Stimulated activated naive B cell treated with anti-CD40 and anti-IgM and Interleukin-4, amounts not matched to agents 10 μg/mL and 1 μg/mL and 100 μg/mL, for 72 hours (primary cell): ENCODE measurements around the gene PHACTR3.

ENCODE experiments used
- ATAC-seq, 2 donors: fragments of 150-1000 bp; cut with Tn5 transposase; replicated peaks; 2 replicates each; pipeline ENCODE4 v1.10.0; 2021; ENCODE audit warnings: moderate library complexity in 1 of 2
- DNase-seq: peaks from one replicate; pipeline ENCODE4 v3.0.0; 2021
- H3K27ac Mint-ChIP-seq: one replicate; pipeline ENCODE4 v1.8.0; 2022; ENCODE audit warnings: mild to moderate bottlenecking, mixed read lengths
- H3K27me3 Mint-ChIP-seq, 2 donors: one replicate each; pipeline ENCODE4 v1.8.0; 2022; ENCODE audit warnings: mixed read lengths in 2 of 2
- H3K36me3 Mint-ChIP-seq, 2 donors: one replicate each; pipeline ENCODE4 v1.8.0; 2022; ENCODE audit warnings: mixed read lengths in 2 of 2, mild to moderate bottlenecking in 1 of 2
- H3K4me1 Mint-ChIP-seq, 2 donors: one replicate each; pipeline ENCODE4 v1.8.0; 2022; ENCODE audit warnings: mixed read lengths in 2 of 2, mild to moderate bottlenecking in 1 of 2
- H3K4me3 Mint-ChIP-seq, 2 donors: one replicate each; pipeline ENCODE4 v1.8.0; 2022; ENCODE audit warnings: mild to moderate bottlenecking in 2 of 2, mixed read lengths in 2 of 2, moderate library complexity in 1 of 2
- H3K9me3 Mint-ChIP-seq, 2 donors: one replicate each; pipeline ENCODE4 v1.8.0; 2022; ENCODE audit warnings: mixed read lengths in 2 of 2, mild to moderate bottlenecking in 1 of 2

PHACTR3 gene

GRCh38 chr20:59752704-59753460 is 148.5 kb downstream of the PHACTR3 start:
- Mint-ChIP-seq H3K36me3 (no peaks in the 10 kb centered on the region), H3K4me3 (no peak overlapping the region), H3K9me3 (no peaks in the 10 kb centered on the region), H3K27ac (no peak overlapping the region), H3K27me3 (peaks cover 27 to 34% of the 10 kb centered on the region in 2 donors), H3K4me1 (peaks cover 14 to 17% of the 10 kb centered on the region in 2 donors)
- peak; percentile 6 to 24 for ATAC-seq
- DNase-seq: no peak

GRCh38 chr20:59753836-59754235 is 149.5 kb downstream of the PHACTR3 start:
- no peaks in the 10 kb centered on the region for H3K36me3 Mint-ChIP-seq
- H3K4me3 Mint-ChIP-seq: no peak overlapping the region
- peaks cover 27 to 34% of the 10 kb centered on the region in 2 donors for H3K27me3 Mint-ChIP-seq

GRCh38 chr20:59754551-59754950 is 150.2 kb downstream of the PHACTR3 start:
- H3K27me3 Mint-ChIP-seq: peaks cover 27 to 31% of the 10 kb centered on the region in 2 donors
- H3K4me1 Mint-ChIP-seq: peaks cover 14 to 17% of the 10 kb centered on the region in 2 donors
- H3K36me3 Mint-ChIP-seq: no peaks in the 10 kb centered on the region
- DNase-seq: no peak
- no peaks in the 10 kb centered on the region for H3K9me3 Mint-ChIP-seq
- no peak for ATAC-seq
- no peak overlapping the region for H3K27ac Mint-ChIP-seq
- H3K4me3 Mint-ChIP-seq: no peak overlapping the region

More at GRCh38 chr20:59753836-59754235, 149.5 kb downstream of the PHACTR3 start:
- H3K4me1 Mint-ChIP-seq: peaks cover 14 to 17% of the 10 kb centered on the region in 2 donors
- DNase-seq: no peak
- no peak for ATAC-seq
- H3K27ac Mint-ChIP-seq: no peak overlapping the region
- no peaks in the 10 kb centered on the region for H3K9me3 Mint-ChIP-seq

- ATAC-seq (no peak), DNase-seq (no peak)
- Mint-ChIP-seq H3K27ac (no peak overlapping the region), H3K4me3 (no peak overlapping the region), H3K4me1 (peaks cover 14 to 17% of the 10 kb centered on the region in 2 donors), H3K9me3 (no peaks in the 10 kb centered on the region), H3K36me3 (no peaks in the 10 kb centered on the region), H3K27me3 (peaks cover 11 to 23% of the 10 kb centered on the region in 2 donors)
Observed at GRCh38 chr20:59756241-59756640, 151.9 kb downstream of the PHACTR3 start.

- H3K36me3 Mint-ChIP-seq: no peaks in the 10 kb centered on the region
- ATAC-seq (no peak), DNase-seq (no peak)
- H3K27ac Mint-ChIP-seq: no peak overlapping the region
- H3K4me1 Mint-ChIP-seq: no peaks in the 10 kb centered on the region
- H3K9me3 Mint-ChIP-seq: peaks cover 7 to 8% of the 10 kb centered on the region in 2 donors
- H3K4me3 Mint-ChIP-seq: no peak overlapping the region
- peaks cover 4 to 14% of the 10 kb centered on the region in 2 donors for H3K27me3 Mint-ChIP-seq
Observed at GRCh38 chr20:59764037-59764436, 159.7 kb downstream of the PHACTR3 start.

- H3K27ac Mint-ChIP-seq: no peak overlapping the region
- no peak overlapping the region for H3K4me3 Mint-ChIP-seq
- no peaks in the 10 kb centered on the region for H3K4me1 Mint-ChIP-seq
- H3K27me3 Mint-ChIP-seq: peaks cover 4 to 14% of the 10 kb centered on the region in 2 donors
- peaks cover 7 to 8% of the 10 kb centered on the region in 2 donors for H3K9me3 Mint-ChIP-seq
- DNase-seq: no peak
- ATAC-seq: no peak
- H3K36me3 Mint-ChIP-seq: no peaks in the 10 kb centered on the region
Observed at GRCh38 chr20:59765599-59766177, 161.3 kb downstream of the PHACTR3 start.

GRCh38 chr20:59767656-59768055 is 163.3 kb downstream of the PHACTR3 start:
- H3K27me3 Mint-ChIP-seq: peaks cover 4 to 20% of the 10 kb centered on the region in 2 donors
- DNase-seq: no peak
- no peaks in the 10 kb centered on the region for H3K36me3 Mint-ChIP-seq
- no peaks in the 10 kb centered on the region for H3K4me1 Mint-ChIP-seq
- no peak overlapping the region for H3K27ac Mint-ChIP-seq
- H3K4me3 Mint-ChIP-seq: no peak overlapping the region
- H3K9me3 Mint-ChIP-seq: peaks cover 7 to 8% of the 10 kb centered on the region in 2 donors
- ATAC-seq: no peak

GRCh38 chr20:59770270-59770669 is 165.9 kb downstream of the PHACTR3 start:
- Mint-ChIP-seq H3K27ac (no peak overlapping the region), H3K9me3 (peaks cover 7 to 8% of the 10 kb centered on the region in 2 donors), H3K4me1 (no peaks in the 10 kb centered on the region), H3K36me3 (no peaks in the 10 kb centered on the region), H3K4me3 (no peak overlapping the region), H3K27me3 (peaks cover 4 to 24% of the 10 kb centered on the region in 2 donors)
- DNase-seq: no peak
- ATAC-seq: no peak

- Mint-ChIP-seq H3K36me3 (no peaks in the 10 kb centered on the region), H3K27ac (no peak overlapping the region), H3K4me1 (no peaks in the 10 kb centered on the region), H3K9me3 (peaks cover 4 to 5% of the 10 kb centered on the region in 2 donors), H3K4me3 (no peak overlapping the region), H3K27me3 (peaks cover 4 to 22% of the 10 kb centered on the region in 2 donors)
- no peak for DNase-seq
- no peak for ATAC-seq
Observed at GRCh38 chr20:59770851-59771250, 166.5 kb downstream of the PHACTR3 start.

- no peaks in the 10 kb centered on the region for H3K4me1 Mint-ChIP-seq
- no peak overlapping the region for H3K27ac Mint-ChIP-seq
- no peak overlapping the region for H3K4me3 Mint-ChIP-seq
- ATAC-seq: no peak
- no peaks in the 10 kb centered on the region for H3K36me3 Mint-ChIP-seq
- peaks cover 0 to 4% of the 10 kb centered on the region in 2 donors for H3K9me3 Mint-ChIP-seq
- DNase-seq: no peak
- H3K27me3 Mint-ChIP-seq: peaks cover 4 to 17% of the 10 kb centered on the region in 2 donors
Observed at GRCh38 chr20:59771506-59772372, 167.4 kb downstream of the PHACTR3 start.

- Mint-ChIP-seq H3K36me3 (no peaks in the 10 kb centered on the region), H3K27ac (no peak overlapping the region), H3K9me3 (peaks cover 0 to 3% of the 10 kb centered on the region in 2 donors), H3K4me3 (no peak overlapping the region), H3K4me1 (no peaks in the 10 kb centered on the region), H3K27me3 (peaks cover 8 to 17% of the 10 kb centered on the region in 2 donors)
- no peak for DNase-seq
- ATAC-seq: no peak
Observed at GRCh38 chr20:59772373-59772705, 168.0 kb downstream of the PHACTR3 start.

- DNase-seq (no peak), ATAC-seq (no peak)
- Mint-ChIP-seq H3K4me1 (no peaks in the 10 kb centered on the region), H3K9me3 (no peaks in the 10 kb centered on the region), H3K27me3 (peaks cover 6 to 18% of the 10 kb centered on the region in 2 donors), H3K27ac (no peak overlapping the region), H3K36me3 (no peaks in the 10 kb centered on the region), H3K4me3 (no peak overlapping the region)
Observed at GRCh38 chr20:59772931-59773913, 168.9 kb downstream of the PHACTR3 start.

- no peak overlapping the region for H3K27ac Mint-ChIP-seq
- H3K27me3 Mint-ChIP-seq: peaks cover 6 to 23% of the 10 kb centered on the region in 2 donors
- no peaks in the 10 kb centered on the region for H3K4me1 Mint-ChIP-seq
- DNase-seq (no peak), ATAC-seq (no peak)
- H3K36me3 Mint-ChIP-seq: no peaks in the 10 kb centered on the region
- no peaks in the 10 kb centered on the region for H3K9me3 Mint-ChIP-seq
- H3K4me3 Mint-ChIP-seq: no peak overlapping the region
Observed at GRCh38 chr20:59774204-59774641, 169.9 kb downstream of the PHACTR3 start.
